ENCODE results near the gene CHN1. TPM values are rescaled to one million over a fixed set of nuclear protein-coding genes. Genes with fewer than 3 reads are reported as not detected.

Gene CHN1
- polyA plus RNA-seq, 1 donor (not counting 4 experiments of a cell fraction or from before 2014, with no cell fraction given): 2.3 TPM

- Histone ChIP-seq H3K27ac (ENCODE audit: control insufficient read depth, insufficient read depth, low read length) (no peak overlapping the region), H3K9me3 (ENCODE audit: control insufficient read depth, low read depth, low read length) (no peaks in the 10 kb centered on the region), H2AFZ (ENCODE audit: control insufficient read depth, low read length) (no peak overlapping the region), H3K9me1 (ENCODE audit: control insufficient read depth, extremely low read depth, insufficient read depth, low read length) (no peaks in the 10 kb centered on the region), H3K9ac (ENCODE audit: control insufficient read depth, extremely low read depth, insufficient read depth, low read length) (no peak overlapping the region), H3K4me2 (ENCODE audit: control insufficient read depth, extremely low read depth, insufficient read depth, low read depth, low read length) (no peak overlapping the region), H4K20me1 (ENCODE audit: control insufficient read depth, extremely low read depth, insufficient read depth, low read length) (no peaks in the 10 kb centered on the region), H3K4me1 (ENCODE audit: control insufficient read depth, extremely low read depth, insufficient read depth, low read length) (no peaks in the 10 kb centered on the region), H3K36me3 (ENCODE audit: control insufficient read depth in 2 of 2, extremely low read depth in 1 of 2, insufficient read depth in 2 of 2, low read length in 2 of 2) (no peaks in the 10 kb centered on the region), H3K79me2 (ENCODE audit: control insufficient read depth, insufficient read depth, low read length) (no peaks in the 10 kb centered on the region), H3K27me3 (ENCODE audit: control insufficient read depth, extremely low read depth, insufficient read depth, low read length) (no peaks in the 10 kb centered on the region), H3K4me3 (ENCODE audit: control insufficient read depth in 2 of 3, extremely low read depth in 1 of 3, insufficient read depth in 2 of 3, low read depth in 1 of 3, low read length in 3 of 3) (no peak overlapping the region)
- DNase-seq (ENCODE audit: low read depth, low spot score): no peak
- FAIRE-seq: no peak
- TF ChIP-seq CTCF (optimal IDR thresholded peaks at IDR 0.05 in 1 of 3, IDR thresholded peaks at IDR 0.05 in 1 of 3, conservative IDR thresholded peaks at IDR 0.05 in 1 of 3; ENCODE audit: extremely low read depth in 1 of 3, insufficient read depth in 2 of 3, low read length in 3 of 3): no peak
- no peak for TF ChIP-seq EZH2 (IDR thresholded peaks at IDR 0.05; ENCODE audit: low read length)
- dilution Hi-C loops (cut with MboI; ENCODE audit: extremely low pct_ligation_motif_present, low sequenced_read_pairs): no loop called here
These were observed 44.5 kb upstream of the CHN1 start for GRCh38 chr2:175049661-175050060.

GRCh38 chr2:175048275-175048674 lies 43.1 kb upstream of the CHN1 start:
- Histone ChIP-seq H3K27ac (ENCODE audit: control insufficient read depth, insufficient read depth, low read length) (no peak overlapping the region), H3K27me3 (ENCODE audit: control insufficient read depth, extremely low read depth, insufficient read depth, low read length) (no peaks in the 10 kb centered on the region), H3K4me1 (ENCODE audit: control insufficient read depth, extremely low read depth, insufficient read depth, low read length) (no peaks in the 10 kb centered on the region), H3K4me3 (ENCODE audit: control insufficient read depth in 2 of 3, extremely low read depth in 1 of 3, insufficient read depth in 2 of 3, low read depth in 1 of 3, low read length in 3 of 3) (no peak overlapping the region), H4K20me1 (ENCODE audit: control insufficient read depth, extremely low read depth, insufficient read depth, low read length) (no peaks in the 10 kb centered on the region), H3K9me3 (ENCODE audit: control insufficient read depth, low read depth, low read length) (no peaks in the 10 kb centered on the region), H3K9me1 (ENCODE audit: control insufficient read depth, extremely low read depth, insufficient read depth, low read length) (no peaks in the 10 kb centered on the region), H3K79me2 (ENCODE audit: control insufficient read depth, insufficient read depth, low read length) (no peaks in the 10 kb centered on the region), H3K9ac (ENCODE audit: control insufficient read depth, extremely low read depth, insufficient read depth, low read length) (no peak overlapping the region), H2AFZ (ENCODE audit: control insufficient read depth, low read length) (no peak overlapping the region), H3K36me3 (ENCODE audit: control insufficient read depth in 2 of 2, extremely low read depth in 1 of 2, insufficient read depth in 2 of 2, low read length in 2 of 2) (no peaks in the 10 kb centered on the region), H3K4me2 (ENCODE audit: control insufficient read depth, extremely low read depth, insufficient read depth, low read depth, low read length) (no peak overlapping the region)
- FAIRE-seq (no peak), DNase-seq (ENCODE audit: low read depth, low spot score) (no peak)
- TF ChIP-seq EZH2 (IDR thresholded peaks at IDR 0.05; ENCODE audit: low read length) (no peak), CTCF (optimal IDR thresholded peaks at IDR 0.05 in 1 of 3, IDR thresholded peaks at IDR 0.05 in 1 of 3, conservative IDR thresholded peaks at IDR 0.05 in 1 of 3; ENCODE audit: extremely low read depth in 1 of 3, insufficient read depth in 2 of 3, low read length in 3 of 3) (no peak)
- dilution Hi-C loops (cut with MboI; ENCODE audit: extremely low pct_ligation_motif_present, low sequenced_read_pairs): no loop called here
